GM13977 (cell line): ENCODE results near the gene U2AF2.

Source experiments
- DNase-seq: peaks from one replicate; pipeline ENCODE4 v3.0.0; 2012; ENCODE audit warnings: low spot score
- CTCF ChIP-seq: IDR thresholded peaks from 2 replicates; pipeline ENCODE4 v1.5.1; 2012; ENCODE audit warnings: mild to moderate bottlenecking, control low read depth; ENCODE audit not compliant: insufficient read depth; ENCODE audit errors: extremely low read depth, missing control alignments
- in situ Hi-C: fragments of 300-500 bp; cut with MboI; formaldehyde crosslinking; loops from one replicate; pipeline ENCODE4 v1.12.0; 2022; ENCODE audit warnings: low sequenced_read_pairs, low pct_unique_long_range_greater_than_20kb, mixed read lengths, inconsistent platforms; ENCODE audit not compliant: unreplicated experiment

U2AF2 gene

DNA sequence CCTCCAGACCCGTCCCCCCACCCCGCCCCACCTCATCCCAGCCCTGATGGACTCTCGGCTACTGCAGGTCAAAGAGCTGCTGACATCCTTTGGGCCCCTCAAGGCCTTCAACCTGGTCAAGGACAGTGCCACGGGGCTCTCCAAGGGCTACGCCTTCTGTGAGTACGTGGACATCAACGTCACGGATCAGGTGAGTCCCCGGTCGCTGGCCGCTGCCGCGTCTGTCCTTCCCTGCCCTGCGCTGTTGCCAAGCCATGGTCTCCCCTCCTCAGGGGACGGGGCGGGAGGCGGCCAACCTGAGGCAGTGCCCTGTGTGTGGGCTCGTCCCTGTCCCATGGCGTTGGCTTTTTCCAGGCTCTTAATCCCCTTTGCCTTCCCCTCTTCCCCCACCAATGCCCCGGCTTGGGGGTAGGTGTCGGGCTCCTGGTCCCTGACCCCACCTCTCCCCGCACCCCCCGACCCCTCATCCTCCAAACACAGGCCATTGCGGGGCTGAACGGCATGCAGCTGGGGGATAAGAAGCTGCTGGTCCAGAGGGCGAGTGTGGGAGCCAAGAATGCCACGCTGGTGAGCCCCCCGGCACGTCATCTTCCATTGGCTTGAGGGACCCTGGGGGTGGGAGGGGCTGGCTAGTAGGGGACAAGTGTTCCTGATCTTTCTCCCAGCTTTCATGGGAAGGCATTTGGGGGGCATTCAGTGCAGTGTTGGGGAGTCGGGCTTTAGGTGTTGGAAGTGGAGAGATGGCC is 13.9 kb downstream of the U2AF2 start:
- TF ChIP-seq CTCF = no peak
- DNase-seq = no peak

GRCh38 chr19:55669418-55670279 is 14.8 kb downstream of the U2AF2 start:
- DNase-seq = no peak
- no peak for TF ChIP-seq CTCF
- in situ Hi-C loops = no loop called here

More for the DNA sequence above, 13.9 kb downstream of the U2AF2 start:
- in situ Hi-C loops = no loop called here

DNA sequence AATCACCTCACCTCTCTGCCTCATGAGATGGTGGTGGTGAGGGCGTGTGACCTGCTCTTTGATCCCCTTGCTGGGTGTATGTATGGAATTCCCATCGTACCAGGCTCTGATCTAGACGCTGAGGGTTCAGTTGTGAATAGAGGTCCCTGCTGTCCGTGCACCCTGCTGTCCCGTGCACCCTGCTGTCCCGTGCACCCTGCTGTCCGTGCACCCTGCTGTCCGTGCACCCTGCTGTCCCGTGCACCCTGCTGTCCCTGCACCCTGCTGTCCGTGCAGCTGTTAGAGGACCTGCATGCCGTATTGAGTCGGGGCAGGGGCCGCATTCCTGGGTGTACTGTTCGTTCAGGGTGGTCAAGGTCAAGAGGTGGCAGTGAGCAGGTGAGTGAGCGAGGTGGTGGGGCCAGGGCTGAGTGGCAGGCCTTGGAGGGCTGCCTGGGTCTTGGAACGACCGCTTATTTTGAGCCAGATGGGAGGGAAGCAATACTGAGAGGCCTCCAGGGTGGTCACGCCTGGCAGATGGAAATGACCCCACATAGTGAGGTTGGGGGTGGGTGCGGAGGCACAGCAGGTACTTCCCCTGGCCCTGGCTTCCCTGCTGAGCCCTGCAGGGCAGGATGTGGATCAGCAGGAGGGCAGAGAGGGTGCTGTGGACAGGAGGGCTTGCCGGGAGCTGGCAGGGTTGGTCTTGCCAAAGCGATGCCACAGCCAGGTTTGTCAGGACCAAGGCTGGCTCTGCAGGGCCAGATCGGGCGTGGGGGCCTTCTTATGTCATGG is 15.6 kb downstream of the U2AF2 start:
- TF ChIP-seq CTCF = no peak
- no peak for DNase-seq
- in situ Hi-C loops = no loop called here

- TF ChIP-seq CTCF = no peak
- in situ Hi-C loops = no loop called here
- no peak for DNase-seq
Measured at GRCh38 chr19:55671054-55671378, 16.2 kb downstream of the U2AF2 start.

DNA sequence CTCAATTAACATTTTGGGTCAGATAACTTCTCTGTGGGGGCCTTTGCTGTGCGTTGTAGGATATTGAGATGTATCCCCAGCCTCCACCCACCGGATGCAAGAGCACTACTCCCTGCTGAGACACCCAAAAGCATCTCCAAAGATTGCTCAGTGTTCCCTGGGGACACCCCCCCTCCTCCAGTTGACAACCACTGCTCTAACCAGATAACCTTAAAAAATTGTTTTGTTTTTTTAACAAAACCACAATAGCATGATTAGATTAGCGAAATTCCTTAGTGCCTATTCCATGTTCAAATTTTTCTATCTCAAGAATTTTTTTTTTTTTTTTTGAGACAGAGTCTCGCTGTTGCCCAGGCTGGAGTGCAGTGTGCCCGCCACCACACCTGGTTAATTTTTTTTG is 17.6 kb downstream of the U2AF2 start:
- in situ Hi-C loops = no loop called here
- no peak for DNase-seq
- TF ChIP-seq CTCF = no peak

DNA sequence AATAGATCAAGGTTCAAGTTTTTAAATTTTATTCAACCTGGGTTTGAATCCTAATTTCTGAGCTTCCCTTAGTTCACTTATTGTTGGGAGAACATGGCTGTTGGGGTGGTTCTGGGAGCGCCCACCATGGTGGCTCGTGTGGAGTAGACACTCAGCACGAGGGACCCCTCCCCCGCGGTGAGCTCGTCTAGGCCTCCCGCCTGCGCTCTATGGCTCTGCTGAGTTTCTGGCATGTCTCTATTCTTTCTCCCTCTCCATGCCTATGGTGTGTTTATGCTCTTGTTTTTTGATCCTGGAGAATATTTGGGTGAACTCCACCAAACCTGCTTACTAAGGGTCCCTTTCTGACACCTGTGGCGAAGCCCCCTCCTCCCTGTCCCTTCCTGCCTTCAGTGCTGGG is 18.6 kb downstream of the U2AF2 start:
- in situ Hi-C loops = no loop called here
- TF ChIP-seq CTCF = no peak

More for the DNA sequence above, 18.6 kb downstream of the U2AF2 start:
- no peak for DNase-seq
